ENCODE data around the gene ZNF541.
"Not testable (repeated sequence)": the region's sequence is repeated elsewhere in the genome, so short reads cannot be mapped to it uniquely, and the experiment has no call there.

The ZNF541 gene

GRCh38 chr19:47600246-47601179 is 27.6 kb upstream of the ZNF541 start:
- peak; percentile 100 for DNase-seq

GRCh38 chr19:47599671-47600245 is 26.8 kb upstream of the ZNF541 start:
- not testable (repeated sequence) for DNase-seq

DNA sequence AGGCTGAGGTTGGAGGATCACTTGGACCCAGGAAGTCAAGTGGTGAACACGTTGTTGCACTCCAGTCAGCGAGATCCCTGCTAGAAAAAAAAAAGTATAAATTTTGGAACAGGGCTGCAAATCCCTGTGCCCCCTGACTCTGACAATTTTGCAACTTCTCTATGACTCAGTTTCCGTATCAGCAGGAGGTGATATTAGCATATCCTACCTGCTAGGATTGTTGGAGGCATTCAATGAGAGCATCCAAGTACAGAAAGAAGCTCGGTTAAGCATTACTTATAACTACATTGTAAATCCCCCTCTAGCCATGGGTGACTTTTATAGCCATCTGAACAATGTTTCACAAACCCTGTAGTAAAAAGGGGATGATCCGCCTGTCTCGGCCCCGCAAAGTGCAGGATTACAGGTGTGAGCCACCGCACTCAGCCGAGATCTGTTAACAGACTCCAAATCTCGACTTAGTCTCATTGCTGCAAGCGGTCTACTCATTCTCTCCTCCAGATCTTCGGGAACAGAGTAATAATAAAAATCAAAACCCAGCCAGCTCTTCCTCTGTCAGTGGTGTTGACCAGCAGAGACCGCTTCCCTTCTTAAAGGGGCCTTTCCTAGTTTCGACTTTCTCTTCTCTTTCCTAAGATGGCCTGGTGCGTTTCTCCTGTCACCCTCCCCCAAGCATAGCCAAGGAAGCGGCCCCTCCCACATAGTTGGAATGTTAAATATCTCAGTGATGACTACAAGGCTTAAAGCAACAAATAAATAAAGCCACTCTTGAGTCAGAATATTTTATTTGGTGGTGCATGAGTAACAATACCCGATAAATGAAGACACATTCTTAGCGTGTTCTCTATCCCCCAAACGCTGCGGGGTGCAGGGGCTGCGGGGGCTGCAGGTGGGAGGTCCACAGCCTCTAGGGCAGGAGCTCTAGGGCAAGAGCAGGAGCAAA is 25.7 kb upstream of the ZNF541 start:
- no peak for DNase-seq

DNA sequence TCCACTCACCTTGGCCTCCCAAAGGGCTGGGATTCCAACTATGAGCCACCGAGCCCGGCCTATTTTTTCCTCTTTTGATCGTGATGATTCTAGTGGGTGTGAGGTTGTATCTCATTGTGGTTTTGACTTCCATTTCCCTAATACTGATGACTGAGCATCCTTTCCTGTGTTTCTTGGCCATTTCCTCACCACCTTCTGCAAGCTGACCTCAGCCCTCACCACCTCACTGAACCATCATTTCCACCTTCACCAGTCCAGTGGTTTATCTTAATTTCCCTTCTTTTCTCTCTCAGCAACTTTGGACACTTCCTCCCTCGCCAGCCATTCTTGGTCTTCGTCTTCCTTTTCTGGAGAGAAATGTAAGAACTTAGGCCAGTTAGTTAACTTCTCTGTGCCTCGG is 23.0 kb upstream of the ZNF541 start:
- DNase-seq, result no peak

DNA sequence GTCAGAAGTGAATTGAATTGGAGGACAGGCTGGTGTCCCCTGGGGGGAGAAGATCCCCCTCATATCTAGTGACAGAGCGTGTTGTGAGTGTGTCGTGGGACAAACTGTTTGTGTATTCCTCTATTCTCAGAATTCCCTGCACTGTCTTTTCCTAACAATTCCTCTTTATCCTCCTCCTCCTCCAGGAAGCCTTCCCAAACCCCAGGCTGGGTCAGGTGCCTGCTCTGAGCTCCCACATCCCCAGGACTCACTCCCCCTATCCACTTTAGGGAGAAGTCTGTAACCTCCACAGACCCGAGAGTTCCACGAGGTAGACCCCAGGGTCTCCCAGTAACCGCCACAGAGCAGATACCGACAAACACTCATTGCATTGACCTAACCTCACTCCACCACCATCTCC is 20.9 kb upstream of the ZNF541 start:
- DNase-seq, result no peak

DNA sequence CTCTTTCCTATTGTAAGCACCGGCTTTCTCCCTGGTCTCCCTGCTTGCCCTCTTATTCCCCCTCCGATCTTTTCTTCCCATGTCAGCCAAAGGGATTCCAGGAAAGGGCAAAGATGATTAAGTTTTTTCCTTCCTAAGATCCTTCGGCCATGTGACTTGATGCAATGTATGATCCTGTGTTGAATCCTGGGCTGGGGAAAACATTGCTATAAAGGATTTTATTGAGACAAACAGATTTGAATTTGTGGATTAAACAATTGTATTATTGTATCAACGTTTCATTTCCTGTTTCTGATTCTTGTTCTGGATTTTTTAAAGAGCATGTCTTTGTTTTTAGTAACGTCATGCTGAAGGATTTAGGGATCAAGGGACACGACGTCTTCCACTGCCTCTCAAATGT is 16.9 kb upstream of the ZNF541 start:
- DNase-seq, result no peak

GRCh38 chr19:47587295-47587694 is 14.3 kb upstream of the ZNF541 start:
- no peak for DNase-seq

DNA sequence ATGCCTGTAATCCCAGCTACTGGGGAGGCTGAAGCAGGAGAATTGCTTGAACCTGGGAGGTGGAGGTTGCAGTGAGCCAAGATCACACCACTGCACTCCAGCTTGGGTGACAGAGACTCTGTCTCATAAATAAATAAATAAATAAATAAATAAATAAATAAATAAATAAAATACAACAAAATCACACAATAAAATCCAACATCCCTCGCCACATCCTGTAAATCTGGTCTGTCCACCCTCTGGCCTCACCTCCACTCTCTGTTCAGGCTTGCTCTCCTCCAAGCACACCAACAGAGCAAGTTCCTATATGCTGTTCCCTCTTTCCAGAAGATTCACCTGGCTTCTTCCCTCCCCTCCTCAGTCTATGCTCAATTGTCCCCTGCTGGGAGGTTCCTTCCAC is 10.2 kb upstream of the ZNF541 start:
- DNase-seq, result not testable (repeated sequence)

- no peak for DNase-seq
Observed at GRCh38 chr19:47582320-47582909, 9.5 kb upstream of the ZNF541 start.

- no peak for DNase-seq
Observed at GRCh38 chr19:47581605-47582319, 8.8 kb upstream of the ZNF541 start.

GRCh38 chr19:47580397-47580796 is 7.4 kb upstream of the ZNF541 start:
- no peak for DNase-seq

DNA sequence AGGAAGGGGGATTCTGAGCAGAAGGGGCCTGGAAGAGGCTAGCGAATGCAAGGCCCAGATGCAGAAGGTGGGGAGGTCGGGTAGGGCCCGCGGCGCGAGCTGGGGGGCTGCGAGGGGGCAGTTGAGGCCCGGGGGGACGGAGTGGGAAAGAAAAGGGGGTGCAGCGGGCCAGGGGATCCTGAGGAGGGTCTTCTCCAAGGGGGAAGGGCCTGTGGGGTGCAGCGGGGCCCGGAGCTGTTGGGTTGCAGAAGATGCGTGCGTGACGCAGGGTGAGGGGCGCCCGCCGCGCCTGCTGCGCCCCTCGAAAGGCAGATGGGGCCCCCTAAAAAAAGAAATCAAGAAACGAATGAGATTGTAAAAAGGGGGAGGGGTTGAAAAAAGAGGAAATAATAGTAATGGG is 313 bp downstream of the ZNF541 start:
- no peak for DNase-seq

DNA sequence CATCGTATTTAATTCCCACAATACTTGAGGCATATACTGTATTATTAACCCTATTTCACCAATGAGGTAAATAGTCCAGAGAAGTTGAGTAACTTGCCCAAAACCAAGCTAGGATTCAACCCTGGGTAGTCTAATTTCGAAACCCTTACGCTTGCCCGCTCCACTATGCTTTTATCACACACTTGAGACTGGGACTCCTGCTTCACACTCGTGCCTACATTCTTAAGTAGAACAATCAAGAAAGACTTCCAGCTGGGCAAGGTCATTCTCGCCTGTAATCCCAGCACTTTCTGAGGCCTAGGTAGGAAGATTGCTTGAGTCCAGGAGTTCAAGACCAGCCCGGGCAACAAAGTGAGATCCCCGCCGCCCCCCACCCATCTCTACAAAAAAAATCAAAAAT is 3.6 kb downstream of the ZNF541 start:
- no peak for DNase-seq

DNA sequence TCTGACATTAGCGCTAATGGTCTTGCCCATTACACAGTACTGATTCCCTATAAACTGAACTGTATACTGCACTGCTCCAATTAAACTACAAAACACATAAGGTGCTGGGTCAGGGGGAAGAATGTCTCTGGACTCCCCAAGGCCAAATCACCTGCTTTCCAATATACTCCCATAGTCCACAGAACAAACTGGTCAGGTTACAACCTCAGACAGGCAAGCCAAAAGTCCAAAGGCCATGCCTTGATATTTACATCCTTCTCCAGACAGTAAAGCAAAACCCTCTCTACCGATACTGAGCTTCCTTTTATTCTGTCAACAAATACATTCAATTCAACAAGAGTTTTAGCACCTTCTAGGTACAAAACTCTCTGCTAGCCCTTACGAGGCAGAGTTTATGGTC is 8.9 kb downstream of the ZNF541 start:
- no peak for DNase-seq

DNA sequence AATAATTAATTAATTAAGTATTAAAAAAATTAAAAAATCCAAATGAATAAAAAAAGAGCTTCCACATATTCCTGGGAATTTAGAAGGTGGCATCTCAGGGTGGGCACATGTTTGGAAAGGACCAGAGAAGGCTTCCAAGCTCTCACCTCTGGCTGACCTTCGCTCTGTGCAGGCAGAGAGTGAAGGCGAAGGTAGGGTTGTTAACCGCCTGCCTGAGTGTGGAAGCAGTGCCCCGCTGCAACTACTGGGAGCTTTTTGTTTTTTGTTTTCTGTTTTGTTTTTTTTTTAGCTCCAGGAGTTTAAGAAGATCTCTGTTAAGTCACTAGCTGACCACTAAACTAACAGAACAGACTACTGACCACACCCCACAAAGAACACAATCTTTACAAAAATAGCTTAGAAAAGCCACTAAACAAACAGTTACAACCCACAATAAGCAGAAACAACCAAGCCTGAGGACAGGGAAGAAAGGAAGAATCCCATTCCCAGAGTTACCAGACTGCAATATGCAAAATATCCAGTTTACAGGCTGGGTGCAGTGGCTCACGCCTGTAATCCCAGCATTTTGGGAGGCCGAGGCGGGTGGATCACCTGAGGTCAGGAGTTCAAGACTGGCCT is 11.4 kb downstream of the ZNF541 start:
- DNase-seq, result no peak

DNA sequence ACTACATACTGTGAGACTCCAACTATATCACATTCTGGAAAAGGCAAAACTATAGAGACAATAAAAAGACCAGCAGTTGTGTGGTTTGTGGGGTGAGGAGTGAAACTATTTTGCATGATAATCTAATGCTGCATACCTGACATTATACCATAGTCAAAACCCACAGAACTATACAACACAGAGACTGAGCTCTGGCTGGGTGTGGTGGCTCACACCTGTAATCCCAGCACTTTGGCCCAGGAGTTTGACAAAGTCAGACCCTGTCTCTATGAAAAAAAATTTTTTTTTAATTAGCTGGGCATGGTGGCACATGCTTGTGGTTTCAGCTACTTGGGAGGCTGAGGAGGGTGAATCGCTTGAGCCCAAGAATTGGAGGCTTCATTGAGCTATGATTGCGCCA is 11.9 kb downstream of the ZNF541 start:
- no peak for DNase-seq

- no peak for DNase-seq
Observed at GRCh38 chr19:47550129-47550528, 22.8 kb downstream of the ZNF541 start.

- DNase-seq, result no peak
Observed at GRCh38 chr19:47549261-47549862, 23.6 kb downstream of the ZNF541 start.

DNA sequence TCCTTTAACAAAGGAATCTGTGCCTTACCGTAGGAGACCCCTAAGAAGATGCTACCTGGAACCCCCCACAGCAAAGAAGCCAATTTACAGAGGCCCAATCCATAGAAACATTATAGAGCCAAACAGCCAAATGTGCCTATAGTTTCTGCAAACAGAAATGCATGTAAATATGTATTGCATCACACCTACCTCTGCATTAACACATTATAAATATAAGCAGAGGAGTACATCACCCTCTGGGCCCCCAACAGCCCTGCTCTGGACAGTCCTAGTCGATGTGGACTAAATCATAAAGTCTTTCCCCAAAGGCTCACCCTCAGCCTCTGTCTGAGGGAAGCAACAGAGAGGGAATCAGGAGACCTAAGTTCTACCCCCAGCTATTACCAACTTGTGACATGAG is 25.7 kb downstream of the ZNF541 start:
- DNase-seq, result no peak

- no peak for DNase-seq
Observed at GRCh38 chr19:47545061-47545948, 27.6 kb downstream of the ZNF541 start.

Data from NCI-H146 (cell line).